HCT116 (cell line): ENCODE measurements around the gene NUAK2. TPM values are rescaled to one million over a fixed set of nuclear protein-coding genes. Genes with fewer than 3 reads are reported as not detected.
"Not testable (repeated sequence)": the region's sequence is repeated elsewhere in the genome, so short reads cannot be mapped to it uniquely, and the experiment has no call there.

Experiments
- ATAC-seq: fragments of 200-7000 bp; cut with Tn5 transposase; 2 replicates; pipeline ENCODE4 v1.9.1; 2020; ENCODE audit warnings: mild to moderate bottlenecking, moderate library complexity
- BruUV-seq: library from RNA; stranded (reverse); fragments of 400-500 nt; replicated peaks from 2 replicates; lab custom pipeline; 2021; lab: Mats Ljungman, UMichigan
- CTCF ChIA-PET: fragments of 300-600 bp; sonication (Branson Sonifier 250); formaldehyde crosslinking; loops from one replicate; lab custom pipeline; 2021; ENCODE audit warnings: antibody characterized with exemption; lab: Charles Lee
- POLR2A ChIA-PET: fragments of 300-600, 350-600 bp; sonication (Branson Sonifier 250); formaldehyde crosslinking; loops from one replicate; lab custom pipeline; 2021; ENCODE audit warnings: antibody characterized with exemption; lab: Charles Lee
- RAD21 ChIA-PET, 2 experiments: fragments of 300-600 bp; sonication (Branson Sonifier 250); formaldehyde crosslinking; loops; one replicate each; lab custom pipeline; 2023; ENCODE audit warnings: low total read pairs in 2 of 2; ENCODE audit not compliant: uncharacterized antibody in 2 of 2, unreplicated experiment in 2 of 2, low non-redundant PET in 1 of 2; lab: Charles Lee
- DNase-seq: peaks from one replicate; pipeline ENCODE4 v3.0.0-alpha.2; 2010; ENCODE audit warnings: low read depth, low spot score
- H2AFZ ChIP-seq: fragments of 200-600 bp; shearing (Covaris generic), sonication (generic); 2 replicates; pipeline ENCODE4 v1.6.1; 2017; ENCODE audit warnings: low read depth, mixed run types, mixed read lengths, antibody characterized with exemption, low read length; ENCODE audit not compliant: poor library complexity, severe bottlenecking
- H3K27ac ChIP-seq: 2 replicates; pipeline ENCODE4 v1.5.1; 2012; ENCODE audit warnings: low read depth, low read length
- H3K27me3 ChIP-seq: fragments of 200-600 bp; sonication (generic); 2 replicates; pipeline ENCODE4 v1.6.1; 2016; ENCODE audit warnings: mixed run types, low read length, mixed read lengths; ENCODE audit not compliant: insufficient read depth
- H3K36me3 ChIP-seq, 2 experiments: fragments of 200-500 bp in 1 of 2; fragments of 200-600 bp in 1 of 2; sonication (Bioruptor generic) in 1 of 2; sonication (generic) in 1 of 2; 2 replicates each; pipeline versions ENCODE4 v1.5.1 to v1.6.1; 2014 to 2016; ENCODE audit warnings: low read length in 2 of 2, inconsistent platforms in 1 of 2, mixed read lengths in 1 of 2, mixed run types in 1 of 2; ENCODE audit not compliant: insufficient read depth in 2 of 2, control insufficient read depth in 1 of 2
- H3K4me1 ChIP-seq, 2 experiments: fragments of 200-600 bp in 1 of 2; sonication (generic) in 1 of 2; 2 replicates each; pipeline versions ENCODE4 v1.5.1 to v1.6.1; 2012 to 2017; ENCODE audit warnings: low read length in 2 of 2, inconsistent platforms in 1 of 2, mild to moderate bottlenecking in 1 of 2, mixed read lengths in 1 of 2, mixed run types in 1 of 2, moderate library complexity in 1 of 2; ENCODE audit not compliant: insufficient read depth in 2 of 2, control insufficient read depth in 1 of 2
- H3K4me2 ChIP-seq: fragments of 200-600 bp; sonication (generic); 2 replicates; pipeline ENCODE4 v1.6.1; 2017; ENCODE audit warnings: mixed run types, low read length, mixed read lengths
- H3K4me3 ChIP-seq, 2 experiments: fragments of 200-600 bp in 1 of 2; sonication (generic) in 1 of 2; replicated peaks in 1 of 2; 2 replicates each; pipeline ENCODE4 v1.5.1; 2011 to 2016; ENCODE audit warnings: low read length in 2 of 2, control low read depth in 1 of 2, low read depth in 1 of 2, mild to moderate bottlenecking in 1 of 2, mixed read lengths in 1 of 2, mixed run types in 1 of 2
- H3K79me2 ChIP-seq: fragments of 200-600 bp; sonication (generic); 2 replicates; pipeline ENCODE4 v1.6.1; 2017; ENCODE audit warnings: mild to moderate bottlenecking, mixed run types, low read length, moderate library complexity, mixed read lengths; ENCODE audit not compliant: insufficient read depth
- H3K9ac ChIP-seq: fragments of 200-600 bp; sonication (generic); 2 replicates; pipeline ENCODE4 v1.6.1; 2016; ENCODE audit warnings: low read length, mixed read lengths
- H3K9me2 ChIP-seq: fragments of 200-600 bp; sonication (generic), shearing (Covaris generic); 2 replicates; pipeline ENCODE4 v1.6.1; 2017; ENCODE audit warnings: mixed run types, mild to moderate bottlenecking, moderate library complexity; ENCODE audit not compliant: insufficient read depth
- H3K9me3 ChIP-seq, 2 experiments: fragments of 200-500 bp in 1 of 2; fragments of 200-600 bp in 1 of 2; sonication (Bioruptor generic) in 1 of 2; sonication (generic) in 1 of 2; 2 replicates each; pipeline ENCODE4 v1.6.1; 2014 to 2017; ENCODE audit warnings: low read length in 2 of 2, mixed read lengths in 2 of 2, inconsistent platforms in 1 of 2, low read depth in 1 of 2, mild to moderate bottlenecking in 1 of 2, mixed run types in 1 of 2, moderate library complexity in 1 of 2; ENCODE audit not compliant: control insufficient read depth in 1 of 2, insufficient read depth in 1 of 2
- H4K20me1 ChIP-seq: fragments of 200-600 bp; sonication (generic), shearing (Covaris generic); 2 replicates; pipeline ENCODE4 v1.6.1; 2017; ENCODE audit warnings: mixed run types, mild to moderate bottlenecking, moderate library complexity; ENCODE audit not compliant: insufficient read depth
- EZH2 ChIP-seq: fragments of 200-600 bp; sonication (generic); IDR thresholded peaks from 2 replicates; pipeline ENCODE4 v1.6.1; 2017; ENCODE audit warnings: antibody characterized with exemption, mixed run types
- FOSL1 ChIP-seq: IDR thresholded peaks from 2 replicates; pipeline ENCODE4 v1.6.1; 2012; ENCODE audit warnings: low read depth
- intact Hi-C: fragments of 100-400 bp; cut with micrococcal nuclease; formaldehyde crosslinking; loops from 2 replicates; pipeline ENCODE4 v1.10.0; 2022
- total RNA-seq: library from RNA; stranded (reverse); gene quantifications from one replicate; pipeline ENCODE4 v1.2.1, GENCODE V29; 2021; ENCODE audit not compliant: unreplicated experiment

The NUAK2 gene
- total RNA-seq, 1 experiment from 2014 or later, result 3.0 TPM

DNA sequence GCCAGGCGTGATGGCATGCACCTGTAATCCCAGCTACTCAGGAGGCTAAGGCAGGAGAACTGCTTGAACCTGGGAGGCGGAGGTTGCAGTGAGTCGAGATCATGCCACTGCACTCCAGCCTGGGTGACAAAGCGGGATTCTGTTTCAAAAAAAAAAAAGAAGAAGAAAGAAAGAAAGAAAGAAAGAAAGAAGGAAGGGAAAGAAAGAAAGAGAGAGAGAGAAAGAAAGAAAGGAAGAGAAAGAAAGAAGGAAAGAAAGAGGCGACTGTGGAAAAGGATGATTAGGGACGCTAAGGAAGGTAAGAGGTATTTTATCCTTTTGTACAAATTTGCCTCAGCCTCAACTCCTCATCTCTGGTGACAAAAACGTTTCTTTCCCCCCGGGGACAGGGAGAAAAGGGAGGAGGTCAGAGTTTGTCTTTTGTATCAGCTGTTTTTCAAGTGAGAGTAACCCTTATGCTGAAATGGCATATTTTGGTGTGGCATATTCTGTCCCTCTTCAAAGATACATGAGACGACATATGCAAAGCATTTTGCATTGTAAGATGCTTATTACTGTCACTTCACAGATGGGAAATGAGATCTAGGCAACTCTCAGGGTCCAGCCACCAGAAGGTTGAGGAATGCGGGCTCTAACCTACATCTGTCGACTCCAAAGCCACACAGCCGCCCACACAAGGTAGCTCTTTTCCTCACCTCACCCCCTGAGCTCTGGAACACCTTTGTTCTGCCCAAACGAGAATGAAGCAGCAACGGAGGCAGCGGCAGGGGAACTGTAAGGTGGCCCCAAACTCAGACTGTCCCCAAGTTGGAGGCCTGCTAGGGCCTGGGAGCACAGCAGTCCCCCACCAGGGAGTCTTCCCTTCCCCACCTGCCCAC is 38.0 kb downstream of the NUAK2 start:
- Histone ChIP-seq H3K27me3 (no peaks in the 10 kb centered on the region), H2AFZ (no peak overlapping the region), H3K27ac (no peak overlapping the region), H3K9me2 (no peaks in the 10 kb centered on the region), H3K79me2 (no peaks in the 10 kb centered on the region), H3K36me3 (no peaks in the 10 kb centered on the region), H4K20me1 (no peaks in the 10 kb centered on the region), H3K4me1 (peaks cover 30 to 64% of the 10 kb centered on the region in 2 experiments), H3K4me3 (no peak overlapping the region), H3K4me2 (peak overlapping the region; percentile 80), H3K9me3 (no peaks in the 10 kb centered on the region), H3K9ac (peak overlapping the region; percentile 40)
- ChIA-PET POLR2A (interaction anchor here (1.1 kb wide), 1 partner anchor 15 kb away, joined by 3 read pairs; no protein-coding TSS in a partner anchor), CTCF (interaction anchor here (1.7 to 3.3 kb wide), 2 partner anchors 11 to 13 kb away, joined by 9 to 19 read pairs; no protein-coding TSS in a partner anchor), RAD21 (interaction anchor here in 1 of 2 experiments (1.6 kb wide), 1 partner anchor 34 kb away, joined by 4 read pairs; no protein-coding TSS in a partner anchor)
- intact Hi-C loops, result no loop called here
- ATAC-seq (no peak), DNase-seq (no peak)
- TF ChIP-seq EZH2 (no peak), FOSL1 (no peak)
- no TSS peak for BruUV-seq

- H4K20me1 ChIP-seq, H3K27ac ChIP-seq, ATAC-seq, H3K9me3 ChIP-seq, H3K27me3 ChIP-seq, H3K4me2 ChIP-seq, H2AFZ ChIP-seq, BruUV-seq, H3K9ac ChIP-seq, H3K9me2 ChIP-seq, H3K79me2 ChIP-seq, POLR2A ChIA-PET, H3K36me3 ChIP-seq, H3K4me3 ChIP-seq, RAD21 ChIA-PET, DNase-seq, intact Hi-C loops: not testable (repeated sequence)
- H3K4me1 ChIP-seq, result peaks cover 24 to 37% of the 10 kb centered on the region in 2 experiments
- CTCF ChIA-PET, result interaction anchor here (0.9 to 1.4 kb wide), 2 partner anchors 21 to 44 kb away, joined by 3 read pairs; no protein-coding TSS in a partner anchor
These were observed 40.7 kb downstream of the NUAK2 start for GRCh38 chr1:205280666-205281395.
